C4-2B (cell line): ENCODE results near the gene CBY1.
A peak's percentile ranks its signal among the peaks of the same experiment; 100 is the strongest.

Experiments used
- CTCF ChIP-seq: fragments of 450-650 bp; conservative IDR thresholded peaks from 2 replicates; pipeline ENCODE4 v1.5.1; 2017; ENCODE audit warnings: mild to moderate bottlenecking
- ZFX ChIP-seq: fragments of 450-650 bp; IDR thresholded peaks from 2 replicates; pipeline ENCODE4 v1.6.1; 2017

- TF ChIP-seq CTCF (no peak), ZFX (peak; percentile 85; the same call in 1 of the 2 replicates)
Measured at GRCh38 chr22:38656256-38657044, at the start of gene CBY1, which contains the start of gene FAM227A.
